CD4-positive, alpha-beta T cell (primary cell): Measurements from ENCODE around the gene SIGLECL1. TPM values are rescaled to one million over a fixed set of nuclear protein-coding genes. Genes with fewer than 3 reads are reported as not detected.

Experiments
- ATAC-seq: fragments of 200-7000 bp; cut with Tn5 transposase; one replicate; pipeline ENCODE4 v1.10.0; 2022; ENCODE audit warnings: mild to moderate bottlenecking; ENCODE audit not compliant: poor library complexity
- CTCF ChIA-PET: fragments of 350-600 bp; sonication (Branson Sonifier 250); formaldehyde crosslinking; loops from one replicate; lab custom pipeline; 2021; ENCODE audit warnings: antibody characterized with exemption, inconsistent platforms; lab: Charles Lee
- POLR2A ChIA-PET: fragments of 350-600 bp; sonication (Branson Sonifier 250); formaldehyde crosslinking; loops from one replicate; lab custom pipeline; 2021; ENCODE audit warnings: antibody characterized with exemption, inconsistent platforms; lab: Charles Lee
- DNase-seq, 14 experiments: peaks; one replicate each; pipeline ENCODE4 v3.0.0-alpha.2; 2013 to 2020; ENCODE audit warnings: mixed read lengths in 2 of 14
- H3K27ac ChIP-seq, 2 donors: one replicate each; pipeline versions ENCODE4 v1.5.1 to v1.7.0; 2013; ENCODE audit warnings: low read length in 2 of 2, low read depth in 1 of 2, mild to moderate bottlenecking in 1 of 2
- H3K27me3 ChIP-seq, 2 experiments: 1 replicate in 1 of 2; 2 replicates in 1 of 2; pipeline versions ENCODE4 v1.6.1 to v1.7.0; 2013; ENCODE audit warnings: low read length in 2 of 2, control low read depth in 1 of 2, mild to moderate bottlenecking in 1 of 2, moderate library complexity in 1 of 2; ENCODE audit not compliant: insufficient read depth in 2 of 2, control insufficient read depth in 1 of 2
- H3K36me3 ChIP-seq: one replicate; pipeline ENCODE4 v1.6.1; 2013; ENCODE audit warnings: low read length, control low read depth; ENCODE audit not compliant: insufficient read depth
- H3K4me1 ChIP-seq: one replicate; pipeline ENCODE4 v1.6.1; 2013; ENCODE audit warnings: low read length, control low read depth; ENCODE audit not compliant: insufficient read depth
- H3K4me3 ChIP-seq: one replicate; pipeline ENCODE4 v1.5.1; 2013; ENCODE audit warnings: mild to moderate bottlenecking, low read length, moderate library complexity
- H3K9me3 ChIP-seq, 2 experiments: 1 replicate in 1 of 2; 2 replicates in 1 of 2; pipeline versions ENCODE4 v1.6.1 to v1.7.0; 2013; ENCODE audit warnings: low read length in 2 of 2, mild to moderate bottlenecking in 2 of 2, control low read depth in 1 of 2, moderate library complexity in 1 of 2; ENCODE audit not compliant: control insufficient read depth in 1 of 2, insufficient read depth in 1 of 2
- H3K27ac Mint-ChIP-seq: one replicate; pipeline ENCODE4 v1.8.0; 2020; ENCODE audit warnings: mixed read lengths
- H3K27me3 Mint-ChIP-seq: one replicate; pipeline ENCODE4 v1.8.0; 2021; ENCODE audit warnings: mixed read lengths
- H3K36me3 Mint-ChIP-seq: one replicate; pipeline ENCODE4 v1.8.0; 2021; ENCODE audit warnings: low read depth, mixed read lengths
- H3K4me1 Mint-ChIP-seq: one replicate; pipeline ENCODE4 v1.8.0; 2021; ENCODE audit warnings: low read depth, mixed read lengths
- H3K4me3 Mint-ChIP-seq: one replicate; pipeline ENCODE4 v1.8.0; 2020; ENCODE audit warnings: mild to moderate bottlenecking, mixed read lengths
- H3K9me3 Mint-ChIP-seq: one replicate; pipeline ENCODE4 v1.8.0; 2020; ENCODE audit warnings: mixed read lengths
- intact Hi-C, 2 experiments: fragments of 100-400 bp; cut with DNase I in 1 of 2; cut with micrococcal nuclease in 1 of 2; formaldehyde crosslinking; loops; one replicate each; pipeline versions ENCODE4 v1.15.1 to v1.9.0; 2023 to 2025; cut with DNase I, micrococcal nuclease
- total RNA-seq, 174 experiments: library from RNA in 2 of 174; stranded (reverse) in 2 of 174; gene quantifications; one replicate each; pipeline ENCODE4 v1.2.3 and lab custom pipeline; 2021 to 2026
- TF ChIP-seq, protein P1 (sequence below): fragments of 200-600 bp; IDR thresholded peaks from one replicate; pipeline ENCODE4 v1.8.0; 2022; ENCODE audit warnings: antibody characterized with exemption, mild to moderate bottlenecking

The SIGLECL1 gene
- total RNA-seq, 2 experiments from 2014 or later: not detected

DNA sequence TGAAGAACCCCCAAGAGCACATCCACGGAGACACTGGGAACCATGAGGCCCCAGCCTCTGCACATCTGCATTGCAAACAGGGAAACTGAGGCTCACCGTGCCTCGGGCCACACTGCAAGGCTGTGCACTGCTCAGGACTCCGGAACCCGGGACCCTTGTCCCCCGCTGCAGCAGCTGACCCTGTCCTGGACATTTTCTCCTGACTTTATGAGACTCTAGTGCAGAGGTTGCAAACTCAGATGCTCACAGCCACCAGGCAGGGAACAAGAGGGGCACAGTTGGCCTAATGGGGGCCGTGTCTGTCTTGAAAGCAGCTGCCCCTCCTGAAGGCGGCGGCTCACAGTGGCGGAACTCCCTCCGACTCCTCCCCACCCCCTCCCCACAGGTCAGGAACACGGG, 44.1 kb downstream of the SIGLECL1 start:
- Histone ChIP-seq H3K36me3 (no peaks in the 10 kb centered on the region), H3K27me3 (peaks cover 2 to 21% of the 10 kb centered on the region in 2 experiments), H3K27ac (no peak overlapping the region), H3K9me3 (no peaks in the 10 kb centered on the region), H3K4me3 (no peak overlapping the region), H3K4me1 (no peaks in the 10 kb centered on the region)
- ATAC-seq (no peak), DNase-seq (no peak)
- intact Hi-C loops: no loop called here
- ChIA-PET POLR2A (no interaction called here), CTCF (no interaction called here)
- Mint-ChIP-seq H3K4me1 (no peaks in the 10 kb centered on the region), H3K27me3 (peaks cover 34% of the 10 kb centered on the region), H3K27ac (no peak overlapping the region), H3K36me3 (no peaks in the 10 kb centered on the region), H3K4me3 (no peak overlapping the region), H3K9me3 (no peaks in the 10 kb centered on the region)
- TF ChIP-seq, protein P1, sequence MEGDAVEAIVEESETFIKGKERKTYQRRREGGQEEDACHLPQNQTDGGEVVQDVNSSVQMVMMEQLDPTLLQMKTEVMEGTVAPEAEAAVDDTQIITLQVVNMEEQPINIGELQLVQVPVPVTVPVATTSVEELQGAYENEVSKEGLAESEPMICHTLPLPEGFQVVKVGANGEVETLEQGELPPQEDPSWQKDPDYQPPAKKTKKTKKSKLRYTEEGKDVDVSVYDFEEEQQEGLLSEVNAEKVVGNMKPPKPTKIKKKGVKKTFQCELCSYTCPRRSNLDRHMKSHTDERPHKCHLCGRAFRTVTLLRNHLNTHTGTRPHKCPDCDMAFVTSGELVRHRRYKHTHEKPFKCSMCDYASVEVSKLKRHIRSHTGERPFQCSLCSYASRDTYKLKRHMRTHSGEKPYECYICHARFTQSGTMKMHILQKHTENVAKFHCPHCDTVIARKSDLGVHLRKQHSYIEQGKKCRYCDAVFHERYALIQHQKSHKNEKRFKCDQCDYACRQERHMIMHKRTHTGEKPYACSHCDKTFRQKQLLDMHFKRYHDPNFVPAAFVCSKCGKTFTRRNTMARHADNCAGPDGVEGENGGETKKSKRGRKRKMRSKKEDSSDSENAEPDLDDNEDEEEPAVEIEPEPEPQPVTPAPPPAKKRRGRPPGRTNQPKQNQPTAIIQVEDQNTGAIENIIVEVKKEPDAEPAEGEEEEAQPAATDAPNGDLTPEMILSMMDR: no peak

DNA sequence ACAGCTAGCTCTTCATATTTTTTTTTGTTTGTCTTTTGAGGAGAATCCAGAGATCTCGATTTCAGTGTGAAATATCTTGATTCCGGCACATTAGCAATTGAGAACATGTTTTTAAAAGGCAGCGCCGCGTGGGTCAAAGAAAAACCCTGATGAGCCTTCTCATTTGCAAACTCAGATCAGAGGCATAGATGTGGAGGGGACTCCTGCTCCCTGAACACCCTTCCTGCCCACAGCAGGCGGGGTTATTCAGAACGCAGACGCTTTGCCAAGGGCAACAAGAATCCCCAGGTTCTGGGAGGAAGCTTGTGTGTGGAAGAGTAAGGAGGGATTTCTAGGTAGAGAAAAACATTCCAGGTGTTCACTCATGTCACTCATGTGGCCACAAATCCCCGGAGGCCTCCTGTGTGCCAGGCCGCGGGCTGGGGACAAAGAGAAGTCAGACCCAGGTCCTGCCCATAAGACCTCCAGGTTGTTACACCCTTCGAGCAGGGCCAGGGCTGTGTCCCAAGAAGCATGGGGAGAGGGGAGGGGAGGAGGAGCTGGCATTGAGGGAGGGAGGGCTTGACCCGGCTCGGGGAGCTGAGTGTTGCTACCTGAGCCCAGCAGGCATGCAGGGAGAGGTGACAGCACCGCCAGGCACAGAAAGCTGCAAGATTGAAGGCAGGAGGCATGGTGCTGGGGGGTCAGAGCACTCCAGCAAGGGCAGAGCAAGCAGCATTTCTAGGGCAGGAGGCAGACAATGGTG, 44.7 kb downstream of the SIGLECL1 start:
- Mint-ChIP-seq H3K27me3 (peaks cover 37% of the 10 kb centered on the region), H3K4me3 (no peak overlapping the region), H3K4me1 (no peaks in the 10 kb centered on the region), H3K27ac (no peak overlapping the region), H3K9me3 (no peaks in the 10 kb centered on the region), H3K36me3 (no peaks in the 10 kb centered on the region)
- no peak overlapping the region for H3K4me3 ChIP-seq
- no peaks in the 10 kb centered on the region for H3K36me3 ChIP-seq
- no peak overlapping the region for H3K27ac ChIP-seq
- TF ChIP-seq, protein P1: no peak
- peaks cover 2 to 21% of the 10 kb centered on the region in 2 experiments for H3K27me3 ChIP-seq
- ATAC-seq (no peak), DNase-seq (no peak)
- POLR2A ChIA-PET: no interaction called here
- H3K9me3 ChIP-seq: no peaks in the 10 kb centered on the region
- H3K4me1 ChIP-seq: no peaks in the 10 kb centered on the region
- CTCF ChIA-PET: no interaction called here
- intact Hi-C loops: no loop called here

DNA sequence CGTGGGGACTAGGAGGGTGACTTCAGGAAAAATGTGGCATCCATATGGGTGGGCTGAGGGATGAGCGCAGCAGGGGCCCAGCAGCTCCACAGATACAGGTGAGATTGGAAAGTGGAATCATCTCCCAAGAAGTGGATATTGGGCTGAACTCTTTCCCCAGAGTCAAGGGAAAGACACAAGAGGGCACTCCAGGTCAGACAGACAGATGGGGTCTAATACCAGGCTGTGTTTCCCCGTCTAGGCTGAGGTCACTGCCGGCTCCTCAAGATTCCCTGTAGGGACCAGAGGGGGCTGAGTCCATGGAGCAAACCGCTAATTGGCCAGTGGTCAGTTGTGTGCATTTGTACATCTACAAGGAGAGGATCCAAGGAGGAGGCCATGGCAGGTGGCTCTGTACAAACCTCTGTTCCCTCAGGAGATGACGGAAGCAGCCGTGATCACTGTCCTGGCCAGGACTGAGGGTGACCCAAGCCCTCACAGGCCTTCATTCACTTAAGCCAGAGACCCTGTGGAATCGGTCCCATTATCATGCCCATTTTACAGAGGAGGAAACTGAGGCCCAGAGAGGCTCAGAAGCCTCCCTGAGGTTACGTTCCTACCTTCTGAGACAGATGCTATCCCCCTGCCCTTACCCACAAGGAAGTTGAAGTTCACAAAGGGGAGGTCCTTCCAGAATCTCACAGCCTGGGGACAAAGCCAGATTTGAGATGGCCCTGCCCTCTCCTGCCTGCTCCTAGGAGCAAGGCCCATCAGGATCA, 45.6 kb downstream of the SIGLECL1 start:
- no peak overlapping the region for H3K27ac Mint-ChIP-seq
- peaks cover 39% of the 10 kb centered on the region for H3K27me3 Mint-ChIP-seq
- intact Hi-C loops: no loop called here
- H3K9me3 Mint-ChIP-seq: peaks cover 1% of the 10 kb centered on the region
- ChIA-PET POLR2A (no interaction called here), CTCF (no interaction called here)
- peaks cover 2 to 21% of the 10 kb centered on the region in 2 experiments for H3K27me3 ChIP-seq
- H3K4me3 ChIP-seq: no peak overlapping the region
- no peak overlapping the region for H3K4me3 Mint-ChIP-seq
- H3K36me3 Mint-ChIP-seq: no peaks in the 10 kb centered on the region
- ATAC-seq (no peak), DNase-seq (no peak)
- H3K4me1 Mint-ChIP-seq: no peaks in the 10 kb centered on the region
- no peak overlapping the region for H3K27ac ChIP-seq
- no peaks in the 10 kb centered on the region for H3K4me1 ChIP-seq
- TF ChIP-seq, protein P1: no peak
- H3K9me3 ChIP-seq: no peaks in the 10 kb centered on the region
- no peaks in the 10 kb centered on the region for H3K36me3 ChIP-seq
